AG04450 (cell line): ENCODE data around the gene MEGF11. TPM values are rescaled to one million over a fixed set of nuclear protein-coding genes. Genes with fewer than 3 reads are reported as not detected.

ENCODE experiments used
- CTCF ChIA-PET: fragments of 300-600, 350-600 bp; formaldehyde crosslinking; extraction: SDS; loops from one replicate; lab custom pipeline; 2022; ENCODE audit warnings: antibody characterized with exemption, inconsistent platforms; lab: Charles Lee
- POLR2A ChIA-PET: fragments of 350-600 bp; formaldehyde crosslinking; extraction: SDS; loops from one replicate; lab custom pipeline; 2021; ENCODE audit warnings: antibody characterized with exemption, inconsistent platforms; lab: Yijun Ruan, JAX
- DNase-seq: peaks from one replicate; pipeline ENCODE4 v3.0.0-alpha.2; 2011; ENCODE audit warnings: low read depth, low spot score
- H3K27ac ChIP-seq: one replicate; pipeline ENCODE4 v1.5.1; 2012; ENCODE audit warnings: low read depth, low read length, control low read depth
- H3K27me3 ChIP-seq: one replicate; pipeline ENCODE4 v1.6.0; 2012; ENCODE audit warnings: low read length; ENCODE audit not compliant: control insufficient read depth, insufficient read depth
- H3K4me3 ChIP-seq: 2 replicates; pipeline ENCODE4 v1.5.1; 2011; ENCODE audit warnings: mild to moderate bottlenecking, low read depth, low read length, control low read depth
- H3K9me3 ChIP-seq: 2 replicates; pipeline ENCODE4 v1.5.1; 2012; ENCODE audit warnings: low read length; ENCODE audit not compliant: control insufficient read depth, insufficient read depth
- CTCF ChIP-seq: IDR thresholded peaks from 2 replicates; pipeline ENCODE4 v1.5.1; 2011; ENCODE audit warnings: low read depth, low read length, control low read depth, inconsistent platforms
- polyA plus RNA-seq: library from polyadenylated mRNA; depleted of rRNA; stranded (reverse); fragments of >200 nt; gene quantifications from 2 replicates; pipeline ENCODE4 v1.2.3, GENCODE V29; 2011

MEGF11 gene
- polyA plus RNA-seq, 1 experiment: not detected

GRCh38 chr15:66239514-66239913, 14.0 kb downstream of the MEGF11 start:
- no peak overlapping the region for H3K27ac ChIP-seq
- H3K9me3 ChIP-seq: no peaks in the 10 kb centered on the region
- POLR2A ChIA-PET: no interaction called here
- CTCF ChIA-PET: interaction anchor here (0.6 kb wide), 1 partner anchor 147 kb away, joined by 5 read pairs; the partner anchor contains the start of gene MAP2K1
- peaks cover 28% of the 10 kb centered on the region for H3K27me3 ChIP-seq
- DNase-seq: no peak
- no peak overlapping the region for H3K4me3 ChIP-seq
- TF ChIP-seq CTCF: no peak

GRCh38 chr15:66238318-66238717, 15.2 kb downstream of the MEGF11 start:
- Histone ChIP-seq H3K9me3 (no peaks in the 10 kb centered on the region), H3K27ac (no peak overlapping the region), H3K4me3 (no peak overlapping the region), H3K27me3 (peaks cover 22% of the 10 kb centered on the region)
- TF ChIP-seq CTCF: no peak
- no peak for DNase-seq
- ChIA-PET CTCF (no interaction called here), POLR2A (no interaction called here)

GRCh38 chr15:66237513-66238235, 15.9 kb downstream of the MEGF11 start:
- H3K27ac ChIP-seq: no peak overlapping the region
- POLR2A ChIA-PET: no interaction called here
- peaks cover 18% of the 10 kb centered on the region for H3K27me3 ChIP-seq
- CTCF ChIA-PET: no interaction called here
- H3K4me3 ChIP-seq: no peak overlapping the region
- no peak for TF ChIP-seq CTCF
- H3K9me3 ChIP-seq: no peaks in the 10 kb centered on the region
- DNase-seq: no peak

- CTCF ChIA-PET: interaction anchor here (0.6 kb wide), 1 partner anchor 19 kb away, joined by 3 read pairs; no protein-coding TSS in a partner anchor
- no peak overlapping the region for H3K4me3 ChIP-seq
- no peak overlapping the region for H3K27ac ChIP-seq
- POLR2A ChIA-PET: no interaction called here
- DNase-seq: no peak
- H3K27me3 ChIP-seq: peaks cover 17% of the 10 kb centered on the region
- H3K9me3 ChIP-seq: no peaks in the 10 kb centered on the region
- TF ChIP-seq CTCF: no peak
Measured at GRCh38 chr15:66236806-66237375, 16.7 kb downstream of the MEGF11 start.

- no peaks in the 10 kb centered on the region for H3K9me3 ChIP-seq
- ChIA-PET CTCF (no interaction called here), POLR2A (no interaction called here)
- no peak overlapping the region for H3K4me3 ChIP-seq
- no peak for DNase-seq
- no peak overlapping the region for H3K27ac ChIP-seq
- TF ChIP-seq CTCF: no peak
- peaks cover 14% of the 10 kb centered on the region for H3K27me3 ChIP-seq
Measured at GRCh38 chr15:66235866-66236265, 17.7 kb downstream of the MEGF11 start.
